Subcutaneous adipose tissue (tissue), 4 donors: ENCODE data around the gene GCA. TPM values are rescaled to one million over a fixed set of nuclear protein-coding genes. Genes with fewer than 3 reads are reported as not detected.

Source experiments
- CTCF ChIP-seq: fragments of 450-650 bp; IDR thresholded peaks from one replicate; pipeline ENCODE4 v1.5.1; 2016; ENCODE audit warnings: low read depth, mild to moderate bottlenecking, control low read depth, antibody characterized with exemption, moderate library complexity
- total RNA-seq, 4 donors: library from RNA; depleted of rRNA; stranded (reverse); fragments of >200 nt; gene quantifications; one replicate each; pipeline ENCODE4 v1.1.0, GENCODE V29; 2016

The GCA gene
- total RNA-seq, 4 donors from 2014 or later = 17.0 to 74.3 (median 38.3) TPM

DNA sequence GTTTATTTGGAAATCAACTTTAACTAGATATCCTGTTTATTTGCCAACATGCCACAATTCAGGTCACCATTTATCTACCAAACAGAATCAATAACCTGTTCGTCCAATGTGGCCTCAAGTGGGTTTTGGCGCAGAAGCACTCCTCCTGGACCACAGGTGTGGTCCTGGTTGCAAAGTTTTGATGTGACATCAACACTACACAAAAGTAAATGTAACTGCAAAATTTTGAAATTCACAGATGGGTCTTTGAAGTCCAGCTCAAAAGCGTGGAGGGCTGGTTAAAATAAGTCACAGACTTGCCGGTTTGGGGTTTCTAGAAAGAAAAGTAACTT, 474 bp upstream of the GCA start:
- TF ChIP-seq CTCF = no peak

GRCh38 chr2:162344617-162344950, 652 bp downstream of the GCA start:
- no peak for TF ChIP-seq CTCF

DNA sequence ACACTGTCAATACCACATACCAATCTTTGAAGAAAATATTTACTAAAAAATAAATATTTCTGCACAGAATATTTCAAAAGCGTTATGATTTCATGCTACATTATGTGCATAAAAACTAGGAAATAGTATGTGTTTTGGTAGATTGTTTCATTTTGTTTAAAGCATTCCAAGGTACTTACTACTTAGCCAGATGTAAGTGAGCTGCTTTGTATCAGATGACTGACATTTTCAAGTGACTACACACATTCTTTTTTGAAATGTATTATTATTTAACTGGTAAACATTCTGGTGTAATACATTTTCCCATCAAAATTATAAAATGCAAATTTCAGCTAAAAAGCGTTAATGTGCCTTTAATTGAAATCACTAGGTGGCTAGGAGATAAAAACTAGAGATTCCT, 21.5 kb downstream of the GCA start:
- TF ChIP-seq CTCF = no peak

DNA sequence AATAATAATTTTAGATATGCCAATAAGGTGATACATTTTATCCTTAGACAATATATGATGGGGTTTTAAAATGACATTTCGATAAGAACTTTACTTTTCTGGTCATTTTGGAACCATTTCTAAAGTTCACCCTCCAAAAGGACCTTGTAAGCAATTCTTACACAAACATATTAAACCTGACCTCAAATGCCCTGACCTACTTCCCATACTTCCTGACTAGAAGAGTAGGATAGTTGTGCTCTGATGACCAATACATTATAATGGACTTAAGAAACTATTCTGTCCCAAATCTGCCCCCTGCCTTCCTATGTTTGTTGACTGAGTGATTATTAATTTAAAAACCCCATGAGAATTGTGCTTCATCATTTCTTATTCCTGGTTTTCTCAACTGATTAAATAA, 24.6 kb downstream of the GCA start:
- TF ChIP-seq CTCF = no peak

GRCh38 chr2:162369551-162369950, 25.6 kb downstream of the GCA start:
- no peak for TF ChIP-seq CTCF

GRCh38 chr2:162370931-162371330, 27.0 kb downstream of the GCA start:
- TF ChIP-seq CTCF = no peak

GRCh38 chr2:162372818-162373217, 28.9 kb downstream of the GCA start:
- TF ChIP-seq CTCF = no peak
